ENCODE results near the gene GRIN2A. TPM values are rescaled to one million over a fixed set of nuclear protein-coding genes. Genes with fewer than 3 reads are reported as not detected.

The GRIN2A gene
- total and polyA plus RNA-seq, 2 donors (not counting 3 experiments of a cell fraction or from before 2014, with no cell fraction given): not detected

GRCh38 chr16:9706217-9706836 lies 475.9 kb downstream of the GRIN2A start:
- Histone ChIP-seq H3K9me3 (replicated peaks; ENCODE audit: control insufficient read depth, insufficient read depth, low read length) (no peaks in the 10 kb centered on the region), H3K4me3 (replicated peaks in 1 of 3; ENCODE audit: insufficient read depth in 1 of 3, low read depth in 1 of 3, low read length in 3 of 3) (no peak overlapping the region), H3K36me3 (ENCODE audit: control insufficient read depth in 2 of 2, extremely low read depth in 1 of 2, insufficient read depth in 2 of 2, low read length in 2 of 2) (no peaks in the 10 kb centered on the region), H3K79me2 (ENCODE audit: control insufficient read depth, insufficient read depth, low read length) (no peaks in the 10 kb centered on the region), H3K4me1 (ENCODE audit: control insufficient read depth, extremely low read depth, insufficient read depth, low read length) (no peaks in the 10 kb centered on the region), H4K20me1 (replicated peaks; ENCODE audit: control insufficient read depth, extremely low read depth, insufficient read depth, low read length) (no peaks in the 10 kb centered on the region), H3K9ac (replicated peaks; ENCODE audit: extremely low read depth, insufficient read depth, low read length) (no peak overlapping the region), H3K9me1 (replicated peaks; ENCODE audit: control insufficient read depth, extremely low read depth, insufficient read depth, low read length) (no peaks in the 10 kb centered on the region), H3K27me3 (ENCODE audit: control insufficient read depth in 2 of 2, insufficient read depth in 2 of 2, low read length in 2 of 2) (no peaks in the 10 kb centered on the region), H3K4me2 (ENCODE audit: insufficient read depth, low read length) (no peak overlapping the region), H3K27ac (ENCODE audit: insufficient read depth, low read depth, low read length) (no peak overlapping the region), H2AFZ (ENCODE audit: low read depth, low read length) (no peak overlapping the region)
- POLR2A ChIA-PET: no interaction called here
- dilution Hi-C loops (cut with MboI; ENCODE audit: extremely low pct_ligation_motif_present, low sequenced_read_pairs): no loop called here
- FAIRE-seq: no peak
- no peak for TF ChIP-seq CTCF (IDR thresholded peaks at IDR 0.05; ENCODE audit: extremely low read depth in 1 of 2, insufficient read depth in 1 of 2, low read depth in 1 of 2, low read length in 2 of 2)
- TF ChIP-seq JUN (IDR thresholded peaks at IDR 0.05; ENCODE audit: borderline replicate concordance, insufficient read depth, insufficient read length, low read depth): no peak
- no peak for TF ChIP-seq EZH2 (IDR thresholded peaks at IDR 0.05; ENCODE audit: borderline replicate concordance, low read depth, low read length, severe bottlenecking)
- TF ChIP-seq GATA2 (IDR thresholded peaks at IDR 0.05; ENCODE audit: insufficient read depth, insufficient read length, low read depth, low read length): no peak
- no peak for TF ChIP-seq MYC (IDR thresholded peaks at IDR 0.05; ENCODE audit: low read depth, low read length)
- no peak for TF ChIP-seq MAX (IDR thresholded peaks at IDR 0.05; ENCODE audit: insufficient read depth, insufficient read length)
- no peak for TF ChIP-seq POLR2A (IDR thresholded peaks at IDR 0.05; ENCODE audit: low read depth, low read length)
- TF ChIP-seq POLR2AphosphoS5 (IDR thresholded peaks at IDR 0.05; ENCODE audit: insufficient read depth, low read depth, low read length): no peak
- TF ChIP-seq FOS (IDR thresholded peaks at IDR 0.05; ENCODE audit: borderline replicate concordance, insufficient read depth, low read length): no peak
- CTCF ChIA-PET: interaction anchor here (1.1 kb wide), 1 partner anchor 13 kb away, joined by 3 read pairs; no protein-coding TSS in a partner anchor
- intact Hi-C loops (cut with micrococcal nuclease): no loop called here
- BruUV-seq (replicated peaks): no TSS peak
- DNase-seq (ENCODE audit: low read depth, low spot score): no peak
